C4-2B (cell line): ENCODE measurements around the gene SCN2B.

Experiments
- CTCF ChIP-seq: fragments of 450-650 bp; conservative IDR thresholded peaks from 2 replicates; pipeline ENCODE4 v1.5.1; 2017; ENCODE audit warnings: mild to moderate bottlenecking
- ZFX ChIP-seq: fragments of 450-650 bp; IDR thresholded peaks from 2 replicates; pipeline ENCODE4 v1.6.1; 2017

- TF ChIP-seq CTCF (no peak), ZFX (no peak)
Measured at GRCh38 chr11:118202599-118203422, 26.4 kb upstream of the SCN2B start.
